CD4-positive, alpha-beta memory T cell (primary cell): ENCODE results near the gene PXDC1. TPM values are rescaled to one million over a fixed set of nuclear protein-coding genes. Genes with fewer than 3 reads are reported as not detected.

Experiments used
- CTCF ChIA-PET: fragments of 350-600 bp; sonication (Branson Sonifier 250); formaldehyde crosslinking; loops from one replicate; lab custom pipeline; 2021; ENCODE audit warnings: inconsistent platforms; ENCODE audit not compliant: partially characterized antibody; lab: Charles Lee
- POLR2A ChIA-PET: fragments of 350-600 bp; sonication (Branson Sonifier 250); formaldehyde crosslinking; loops from one replicate; lab custom pipeline; 2021; ENCODE audit not compliant: partially characterized antibody; lab: Charles Lee
- DNase-seq, 5 donors: peaks; one replicate each; pipeline versions ENCODE4 v3.0.0 to v3.0.0-alpha.2; 2020 to 2022; ENCODE audit warnings: mixed read lengths in 1 of 5
- H3K27ac ChIP-seq: one replicate; pipeline ENCODE4 v1.7.0; 2013; ENCODE audit warnings: low read depth, low read length
- H3K27me3 ChIP-seq: 2 replicates; pipeline ENCODE4 v1.7.0; 2013; ENCODE audit warnings: mild to moderate bottlenecking, low read length, moderate library complexity; ENCODE audit not compliant: insufficient read depth
- H3K36me3 ChIP-seq: 2 replicates; pipeline ENCODE4 v1.7.0; 2013; ENCODE audit warnings: mild to moderate bottlenecking, low read length, moderate library complexity; ENCODE audit not compliant: insufficient read depth
- H3K4me1 ChIP-seq: 2 replicates; pipeline ENCODE4 v1.7.0; 2013; ENCODE audit warnings: mild to moderate bottlenecking, low read length, moderate library complexity; ENCODE audit not compliant: insufficient read depth
- H3K4me3 ChIP-seq, 2 donors: one replicate each; pipeline ENCODE4 v1.7.0; 2013; ENCODE audit warnings: low read length in 2 of 2, mild to moderate bottlenecking in 1 of 2
- H3K9me3 ChIP-seq, 2 donors: one replicate each; pipeline ENCODE4 v1.7.0; 2013; ENCODE audit warnings: low read length in 2 of 2, control low read depth in 1 of 2; ENCODE audit not compliant: control insufficient read depth in 1 of 2
- H3K27ac Mint-ChIP-seq, 7 donors: one replicate each; pipeline ENCODE4 v1.8.0; 2020 to 2021; ENCODE audit warnings: mixed read lengths in 7 of 7, mild to moderate bottlenecking in 6 of 7, inconsistent platforms in 3 of 7, moderate library complexity in 3 of 7
- H3K27me3 Mint-ChIP-seq, 2 donors: one replicate each; pipeline ENCODE4 v1.8.0; 2020 to 2021; ENCODE audit warnings: mixed read lengths in 2 of 2
- H3K36me3 Mint-ChIP-seq, 2 donors: one replicate each; pipeline ENCODE4 v1.8.0; 2020 to 2021; ENCODE audit warnings: mixed read lengths in 2 of 2, inconsistent platforms in 1 of 2, mild to moderate bottlenecking in 1 of 2
- H3K4me1 Mint-ChIP-seq, 4 donors: one replicate each; pipeline ENCODE4 v1.8.0; 2020 to 2021; ENCODE audit warnings: mixed read lengths in 4 of 4, mild to moderate bottlenecking in 1 of 4
- H3K4me3 Mint-ChIP-seq, 8 donors: one replicate each; pipeline ENCODE4 v1.8.0; 2020 to 2021; ENCODE audit warnings: mixed read lengths in 8 of 8, mild to moderate bottlenecking in 7 of 8, moderate library complexity in 6 of 8, inconsistent platforms in 3 of 8
- H3K9me3 Mint-ChIP-seq, 8 donors: one replicate each; pipeline ENCODE4 v1.8.0; 2020 to 2021; ENCODE audit warnings: mixed read lengths in 8 of 8, mild to moderate bottlenecking in 5 of 8, inconsistent platforms in 3 of 8, moderate library complexity in 1 of 8
- intact Hi-C: fragments of 100-400 bp; cut with micrococcal nuclease; formaldehyde crosslinking; loops from one replicate; pipeline ENCODE4 v1.15.1; 2023
- polyA plus RNA-seq, 2 donors: library from polyadenylated mRNA; unstranded; fragments of 300-500 nt; fragmentation: Illumina TruSeq; gene quantifications; one replicate each; pipeline ENCODE4 v1.2.3, GENCODE V29; 2021
- total RNA-seq, 2 experiments: library from RNA; stranded (reverse); gene quantifications; one replicate each; pipeline ENCODE4 v1.2.3, GENCODE V29; 2021

Gene PXDC1
- total and polyA plus RNA-seq, 4 experiments from 2014 or later: 0.50 to 0.52 TPM; not detected in 2

- Mint-ChIP-seq H3K27me3 (peaks cover 0 to 1% of the 10 kb centered on the region in 2 donors), H3K27ac (no peak overlapping the region), H3K36me3 (no peaks in the 10 kb centered on the region), H3K9me3 (no peaks in the 10 kb centered on the region), H3K4me3 (no peak overlapping the region), H3K4me1 (no peaks in the 10 kb centered on the region)
- Histone ChIP-seq H3K27ac (no peak overlapping the region), H3K36me3 (no peaks in the 10 kb centered on the region), H3K4me3 (no peak overlapping the region), H3K9me3 (no peaks in the 10 kb centered on the region), H3K4me1 (no peaks in the 10 kb centered on the region), H3K27me3 (no peaks in the 10 kb centered on the region)
- POLR2A ChIA-PET: no interaction called here
- DNase-seq: no peak
- CTCF ChIA-PET: no interaction called here
- intact Hi-C loops: no loop called here
Measured at GRCh38 chr6:3795836-3796718, 44.6 kb upstream of the PXDC1 start.

- H3K9me3 Mint-ChIP-seq: no peaks in the 10 kb centered on the region
- Histone ChIP-seq H3K27me3 (no peaks in the 10 kb centered on the region), H3K4me3 (no peak overlapping the region), H3K4me1 (no peaks in the 10 kb centered on the region), H3K36me3 (no peaks in the 10 kb centered on the region), H3K27ac (no peak overlapping the region), H3K9me3 (no peaks in the 10 kb centered on the region)
- intact Hi-C loops: no loop called here
- no peaks in the 10 kb centered on the region for H3K4me1 Mint-ChIP-seq
- H3K27me3 Mint-ChIP-seq: peaks cover 0 to 1% of the 10 kb centered on the region in 2 donors
- ChIA-PET CTCF (no interaction called here), POLR2A (no interaction called here)
- H3K27ac Mint-ChIP-seq: no peak overlapping the region
- H3K4me3 Mint-ChIP-seq: no peak overlapping the region
- DNase-seq: no peak
- H3K36me3 Mint-ChIP-seq: no peaks in the 10 kb centered on the region
Measured at GRCh38 chr6:3794092-3794491, 42.6 kb upstream of the PXDC1 start.

GRCh38 chr6:3793545-3793944 lies 42.0 kb upstream of the PXDC1 start:
- Mint-ChIP-seq H3K36me3 (no peaks in the 10 kb centered on the region), H3K9me3 (no peaks in the 10 kb centered on the region), H3K4me3 (no peak overlapping the region), H3K27ac (no peak overlapping the region), H3K27me3 (peaks cover 0 to 1% of the 10 kb centered on the region in 2 donors), H3K4me1 (no peaks in the 10 kb centered on the region)
- intact Hi-C loops: no loop called here
- CTCF ChIA-PET: no interaction called here
- no peak for DNase-seq
- Histone ChIP-seq H3K27ac (no peak overlapping the region), H3K27me3 (no peaks in the 10 kb centered on the region), H3K4me3 (no peak overlapping the region), H3K36me3 (no peaks in the 10 kb centered on the region), H3K4me1 (no peaks in the 10 kb centered on the region), H3K9me3 (no peaks in the 10 kb centered on the region)
- POLR2A ChIA-PET: no interaction called here

GRCh38 chr6:3791526-3792203 lies 40.2 kb upstream of the PXDC1 start:
- H3K4me3 ChIP-seq: no peak overlapping the region
- H3K27me3 ChIP-seq: no peaks in the 10 kb centered on the region
- no peak overlapping the region for H3K27ac ChIP-seq
- POLR2A ChIA-PET: no interaction called here
- no peaks in the 10 kb centered on the region for H3K9me3 Mint-ChIP-seq
- H3K36me3 Mint-ChIP-seq: no peaks in the 10 kb centered on the region
- H3K4me1 Mint-ChIP-seq: no peaks in the 10 kb centered on the region
- intact Hi-C loops: no loop called here
- H3K9me3 ChIP-seq: no peaks in the 10 kb centered on the region
- DNase-seq: no peak
- H3K27me3 Mint-ChIP-seq: peaks cover 0 to 1% of the 10 kb centered on the region in 2 donors
- H3K27ac Mint-ChIP-seq: no peak overlapping the region
- CTCF ChIA-PET: interaction anchor here (1.0 to 1.8 kb wide), 2 partner anchors 17 to 141 kb away, joined by 3 to 6 read pairs; no protein-coding TSS in a partner anchor
- no peak overlapping the region for H3K4me3 Mint-ChIP-seq
- H3K4me1 ChIP-seq: no peaks in the 10 kb centered on the region
- H3K36me3 ChIP-seq: no peaks in the 10 kb centered on the region

GRCh38 chr6:3789896-3790558 lies 38.5 kb upstream of the PXDC1 start:
- H3K4me1 Mint-ChIP-seq: no peaks in the 10 kb centered on the region
- Histone ChIP-seq H3K27me3 (no peaks in the 10 kb centered on the region), H3K4me1 (no peaks in the 10 kb centered on the region), H3K36me3 (no peaks in the 10 kb centered on the region), H3K9me3 (no peaks in the 10 kb centered on the region), H3K4me3 (no peak overlapping the region), H3K27ac (no peak overlapping the region)
- no peaks in the 10 kb centered on the region for H3K36me3 Mint-ChIP-seq
- H3K4me3 Mint-ChIP-seq: no peak overlapping the region
- H3K9me3 Mint-ChIP-seq: no peaks in the 10 kb centered on the region
- ChIA-PET CTCF (no interaction called here), POLR2A (no interaction called here)
- intact Hi-C loops: no loop called here
- DNase-seq: no peak
- H3K27me3 Mint-ChIP-seq: peaks cover 0 to 1% of the 10 kb centered on the region in 2 donors
- H3K27ac Mint-ChIP-seq: no peak overlapping the region

- H3K27ac Mint-ChIP-seq: no peak overlapping the region
- CTCF ChIA-PET: no interaction called here
- no peaks in the 10 kb centered on the region for H3K27me3 Mint-ChIP-seq
- H3K36me3 ChIP-seq: no peaks in the 10 kb centered on the region
- no peaks in the 10 kb centered on the region for H3K36me3 Mint-ChIP-seq
- no peak overlapping the region for H3K4me3 Mint-ChIP-seq
- H3K27ac ChIP-seq: no peak overlapping the region
- no peaks in the 10 kb centered on the region for H3K4me1 Mint-ChIP-seq
- H3K9me3 Mint-ChIP-seq: no peaks in the 10 kb centered on the region
- H3K27me3 ChIP-seq: no peaks in the 10 kb centered on the region
- POLR2A ChIA-PET: no interaction called here
- DNase-seq: no peak
- no peaks in the 10 kb centered on the region for H3K9me3 ChIP-seq
- intact Hi-C loops: no loop called here
- no peaks in the 10 kb centered on the region for H3K4me1 ChIP-seq
- no peak overlapping the region for H3K4me3 ChIP-seq
Measured at GRCh38 chr6:3789018-3789895, 37.7 kb upstream of the PXDC1 start.
